ENCODE measurements around the gene PARP11. TPM values are rescaled to one million over a fixed set of nuclear protein-coding genes. Genes with fewer than 3 reads are reported as not detected.

The PARP11 gene
- total RNA-seq, 2 experiments from 2014 or later = 13.4 TPM

- H3K36me3 Mint-ChIP-seq (ENCODE audit: low read depth) = peaks cover 60% of the 10 kb centered on the region
- Histone ChIP-seq H3K27me3 (ENCODE audit: control insufficient read depth in 1 of 2, insufficient read depth in 2 of 2, low read length in 2 of 2) (no peaks in the 10 kb centered on the region), H3K4me3 (ENCODE audit: low read length) (no peak overlapping the region), H3K9me3 (ENCODE audit: control insufficient read depth in 1 of 2, insufficient read depth in 1 of 2, low read length in 2 of 2) (no peaks in the 10 kb centered on the region), H3K36me3 (ENCODE audit: insufficient read depth, low read length) (peaks cover 22% of the 10 kb centered on the region), H3K4me1 (ENCODE audit: insufficient read depth, low read length) (no peaks in the 10 kb centered on the region), H3K27ac (ENCODE audit: low read depth in 1 of 2, low read length in 2 of 2) (no peak overlapping the region)
- H3K27me3 Mint-ChIP-seq = no peaks in the 10 kb centered on the region
- no peak for ATAC-seq (ENCODE audit: poor library complexity)
- no peak for TF ChIP-seq CTCF (IDR thresholded peaks at IDR 0.05)
- ChIA-PET CTCF (interaction anchor here (1.5 to 1.7 kb wide), 2 partner anchors 9 to 489 kb away, joined by 6 to 7 read pairs; no protein-coding TSS in a partner anchor), POLR2A (no interaction called here)
- intact Hi-C loops (cut with DNase I, micrococcal nuclease) = loop anchor here in 1 of 2 experiments (2.0 to 5.0 kb wide), 2 partner anchors 144 to 665 kb away; no protein-coding TSS in a partner anchor
- no peak for DNase-seq
- H3K4me1 Mint-ChIP-seq (ENCODE audit: low read depth) = no peaks in the 10 kb centered on the region
- no peak overlapping the region for H3K4me3 Mint-ChIP-seq
- H3K27ac Mint-ChIP-seq = no peak overlapping the region
- no peaks in the 10 kb centered on the region for H3K9me3 Mint-ChIP-seq
These were observed 70.5 kb downstream of the PARP11 start for GRCh38 chr12:3802721-3803120.

DNA sequence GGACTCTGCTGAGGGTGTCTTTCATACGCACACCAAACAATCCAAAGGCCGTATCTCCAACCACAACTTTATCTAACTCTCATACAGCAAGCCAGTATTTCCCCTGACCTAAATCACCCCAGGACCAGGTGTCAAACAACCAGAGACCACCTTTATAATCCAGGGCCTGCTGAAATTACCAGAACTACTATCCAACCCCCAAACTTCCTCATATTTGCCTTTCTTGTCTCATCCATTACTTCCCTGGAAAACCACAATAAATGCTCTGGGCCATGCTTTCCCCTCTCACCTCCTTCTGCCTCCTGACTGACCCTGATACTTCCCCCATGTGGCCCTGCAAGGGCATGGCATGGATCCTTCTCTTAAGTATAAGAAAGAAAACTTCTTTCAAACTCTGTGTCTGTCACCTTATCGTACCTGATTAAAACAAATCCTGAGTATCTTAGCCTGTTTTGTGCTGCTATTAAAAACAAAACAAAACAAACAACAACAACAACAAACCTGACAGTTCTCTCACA, 75.6 kb downstream of the PARP11 start:
- Mint-ChIP-seq H3K36me3 (ENCODE audit: low read depth) (peaks cover 45% of the 10 kb centered on the region), H3K27me3 (no peaks in the 10 kb centered on the region), H3K4me1 (ENCODE audit: low read depth) (no peaks in the 10 kb centered on the region), H3K27ac (no peak overlapping the region), H3K4me3 (no peak overlapping the region), H3K9me3 (no peaks in the 10 kb centered on the region)
- Histone ChIP-seq H3K27me3 (ENCODE audit: control insufficient read depth in 1 of 2, insufficient read depth in 2 of 2, low read length in 2 of 2) (no peaks in the 10 kb centered on the region), H3K36me3 (ENCODE audit: insufficient read depth, low read length) (peaks cover 11% of the 10 kb centered on the region), H3K9me3 (ENCODE audit: control insufficient read depth in 1 of 2, insufficient read depth in 1 of 2, low read length in 2 of 2) (no peaks in the 10 kb centered on the region), H3K4me3 (ENCODE audit: low read length) (no peak overlapping the region), H3K27ac (ENCODE audit: low read depth in 1 of 2, low read length in 2 of 2) (no peak overlapping the region), H3K4me1 (ENCODE audit: insufficient read depth, low read length) (no peaks in the 10 kb centered on the region)
- ATAC-seq (ENCODE audit: poor library complexity) (no peak), DNase-seq (no peak)
- CTCF ChIA-PET = interaction anchor here (2.2 kb wide), 1 partner anchor 497 kb away, joined by 7 read pairs; no protein-coding TSS in a partner anchor
- POLR2A ChIA-PET = no interaction called here
- TF ChIP-seq CTCF (IDR thresholded peaks at IDR 0.05) = no peak
- intact Hi-C loops (cut with DNase I, micrococcal nuclease) = no loop called here

DNA sequence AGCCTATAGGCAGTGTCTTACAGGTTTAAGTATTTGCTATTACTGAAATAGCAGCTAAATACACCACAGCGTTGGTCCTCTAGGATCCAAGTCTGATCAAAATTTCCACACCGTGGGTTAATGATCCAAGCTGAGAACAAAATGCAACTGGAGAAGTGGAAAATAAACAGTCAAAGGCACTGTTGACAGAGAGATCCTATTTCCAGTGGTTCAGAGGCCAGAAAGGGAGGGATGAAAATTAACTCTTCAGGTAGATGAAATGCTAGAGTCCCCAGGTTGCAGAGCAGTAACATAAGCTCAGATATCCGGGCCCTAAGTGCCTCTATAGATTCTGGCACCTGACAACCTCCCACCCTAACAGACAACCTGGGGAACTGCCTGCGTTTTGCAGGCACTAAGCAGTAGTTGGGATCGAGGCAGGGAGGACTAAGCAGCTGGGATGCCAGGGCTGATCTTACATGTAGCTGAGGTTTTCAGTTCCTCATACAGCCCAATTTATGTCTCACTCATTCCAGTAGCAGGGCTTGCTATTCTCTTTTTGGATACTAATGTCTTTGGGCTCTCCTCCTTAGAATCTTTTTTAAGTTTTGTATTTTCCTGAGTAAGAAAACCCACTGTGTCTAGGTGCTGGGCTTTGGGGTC, 77.6 kb downstream of the PARP11 start:
- Mint-ChIP-seq H3K36me3 (ENCODE audit: low read depth) (peaks cover 29% of the 10 kb centered on the region), H3K4me3 (no peak overlapping the region), H3K4me1 (ENCODE audit: low read depth) (no peaks in the 10 kb centered on the region), H3K27me3 (no peaks in the 10 kb centered on the region), H3K9me3 (no peaks in the 10 kb centered on the region), H3K27ac (no peak overlapping the region)
- H3K27ac ChIP-seq (ENCODE audit: low read depth in 1 of 2, low read length in 2 of 2) = no peak overlapping the region
- no peaks in the 10 kb centered on the region for H3K4me1 ChIP-seq (ENCODE audit: insufficient read depth, low read length)
- H3K36me3 ChIP-seq (ENCODE audit: insufficient read depth, low read length) = peaks cover 6% of the 10 kb centered on the region
- H3K9me3 ChIP-seq (ENCODE audit: control insufficient read depth in 1 of 2, insufficient read depth in 1 of 2, low read length in 2 of 2) = no peaks in the 10 kb centered on the region
- TF ChIP-seq CTCF (IDR thresholded peaks at IDR 0.05) = no peak
- intact Hi-C loops (cut with DNase I, micrococcal nuclease) = no loop called here
- ChIA-PET CTCF (no interaction called here), POLR2A (no interaction called here)
- ATAC-seq (ENCODE audit: poor library complexity) = no peak
- no peaks in the 10 kb centered on the region for H3K27me3 ChIP-seq (ENCODE audit: control insufficient read depth in 1 of 2, insufficient read depth in 2 of 2, low read length in 2 of 2)
- H3K4me3 ChIP-seq (ENCODE audit: low read length) = no peak overlapping the region
- no peak for DNase-seq
